Upper lobe of left lung (tissue), 4 donors: ENCODE results near the gene AKR7A3.

Source experiments
- POLR2A ChIP-seq, 4 donors: fragments of 450-650 bp; IDR thresholded peaks; one replicate each; pipeline ENCODE4 v1.5.1; 2016 to 2017; ENCODE audit warnings: antibody characterized with exemption in 4 of 4, mild to moderate bottlenecking in 2 of 4
- POLR2AphosphoS5 ChIP-seq, 2 donors: sonication (generic); formaldehyde crosslinking; IDR thresholded peaks; one replicate each; pipeline ENCODE4 v1.5.1; 2017; ENCODE audit warnings: antibody characterized with exemption in 2 of 2

GRCh38 chr1:19325958-19326747 lies 37.6 kb upstream of the AKR7A3 start:
- TF ChIP-seq POLR2A (IDR thresholded peaks at IDR 0.05), result no peak
- no peak for TF ChIP-seq POLR2AphosphoS5 (IDR thresholded peaks at IDR 0.05)
